ENCODE measurements around the gene EPHB1.

The EPHB1 gene

DNA sequence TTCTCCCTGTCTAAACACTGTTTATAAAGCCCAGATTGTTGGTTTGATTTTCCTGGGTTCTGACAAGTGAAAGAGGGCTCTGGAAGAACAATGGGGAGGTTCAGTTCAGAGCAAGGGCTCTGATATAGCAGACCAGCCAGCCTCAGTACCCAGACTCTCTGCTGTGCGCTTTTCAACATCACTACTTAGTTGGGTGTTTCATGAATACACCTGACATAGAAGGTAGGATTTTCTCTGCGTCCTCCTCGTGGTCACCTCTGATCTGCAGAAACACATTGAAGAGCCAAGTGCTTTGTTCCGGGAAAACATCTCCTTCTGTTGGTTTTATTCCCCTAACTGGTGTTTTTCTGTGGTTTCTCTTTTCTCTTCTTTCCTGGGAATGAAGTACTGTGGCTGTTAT, 99.5 kb downstream of the EPHB1 start:
- no peak overlapping the region for H3K4me3 Mint-ChIP-seq
- no peaks in the 10 kb centered on the region for H3K27me3 Mint-ChIP-seq
- no peaks in the 10 kb centered on the region for H3K4me1 Mint-ChIP-seq
- H3K36me3 Mint-ChIP-seq: no peaks in the 10 kb centered on the region
- H3K27ac Mint-ChIP-seq: no peak overlapping the region
- no peaks in the 10 kb centered on the region for H3K9me3 Mint-ChIP-seq

DNA sequence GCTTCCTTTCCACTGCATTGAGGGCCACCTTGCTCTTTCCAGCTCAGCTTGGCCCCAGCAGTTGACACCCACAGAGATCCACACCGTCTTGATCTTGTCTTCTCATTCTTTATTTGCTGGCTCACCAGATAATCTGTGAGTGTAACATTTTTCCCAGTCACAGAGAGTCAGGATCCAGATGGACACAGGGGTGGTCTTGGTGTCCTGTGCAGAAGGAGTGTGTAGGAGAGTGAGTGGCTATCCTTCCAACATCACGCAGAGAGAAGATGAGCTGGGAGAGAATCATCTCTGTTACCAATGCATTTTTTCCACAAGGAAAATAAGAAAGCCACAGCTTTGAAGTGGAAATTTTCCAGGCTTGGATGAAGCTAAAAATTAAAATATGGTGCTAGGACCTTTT, 100.1 kb downstream of the EPHB1 start:
- no peaks in the 10 kb centered on the region for H3K4me1 Mint-ChIP-seq
- no peaks in the 10 kb centered on the region for H3K36me3 Mint-ChIP-seq
- no peak overlapping the region for H3K27ac Mint-ChIP-seq
- H3K4me3 Mint-ChIP-seq: no peak overlapping the region
- no peaks in the 10 kb centered on the region for H3K9me3 Mint-ChIP-seq
- no peaks in the 10 kb centered on the region for H3K27me3 Mint-ChIP-seq

DNA sequence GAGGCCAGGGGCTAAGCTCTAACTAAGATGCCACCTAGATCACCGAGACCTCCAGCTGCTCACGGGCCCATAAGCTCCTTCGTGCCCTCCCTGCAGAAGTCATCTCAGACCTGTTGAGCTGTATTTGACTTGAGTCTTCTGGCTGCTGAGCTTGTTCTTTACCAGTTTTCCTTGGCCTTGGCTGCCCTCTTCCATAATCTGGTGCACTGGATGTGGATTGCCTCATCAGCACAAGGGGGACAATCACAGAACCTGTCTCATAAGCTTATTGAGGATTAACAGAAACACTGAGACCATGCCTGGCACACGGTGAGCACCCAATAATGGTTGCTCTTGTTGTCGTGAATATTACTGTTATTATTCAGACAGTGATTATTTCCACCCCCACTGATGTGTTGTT, 101.1 kb downstream of the EPHB1 start:
- no peaks in the 10 kb centered on the region for H3K4me1 Mint-ChIP-seq

GRCh38 chr3:134896696-134897095, 101.6 kb downstream of the EPHB1 start:
- H3K36me3 Mint-ChIP-seq: no peaks in the 10 kb centered on the region
- no peak overlapping the region for H3K4me3 Mint-ChIP-seq
- no peaks in the 10 kb centered on the region for H3K4me1 Mint-ChIP-seq
- no peaks in the 10 kb centered on the region for H3K9me3 Mint-ChIP-seq
- no peaks in the 10 kb centered on the region for H3K27me3 Mint-ChIP-seq
- no peak overlapping the region for H3K27ac Mint-ChIP-seq

More for the DNA sequence above, 101.1 kb downstream of the EPHB1 start:
- Mint-ChIP-seq H3K9me3 (no peaks in the 10 kb centered on the region), H3K36me3 (no peaks in the 10 kb centered on the region), H3K27ac (no peak overlapping the region), H3K27me3 (no peaks in the 10 kb centered on the region), H3K4me3 (no peak overlapping the region)

GRCh38 chr3:134897391-134898141, 102.5 kb downstream of the EPHB1 start:
- H3K4me3 Mint-ChIP-seq: no peak overlapping the region
- no peaks in the 10 kb centered on the region for H3K36me3 Mint-ChIP-seq

GRCh38 chr3:134898181-134898754, 103.2 kb downstream of the EPHB1 start:
- Mint-ChIP-seq H3K4me3 (no peak overlapping the region), H3K27ac (no peak overlapping the region), H3K4me1 (no peaks in the 10 kb centered on the region), H3K27me3 (no peaks in the 10 kb centered on the region), H3K9me3 (no peaks in the 10 kb centered on the region), H3K36me3 (no peaks in the 10 kb centered on the region)

More at GRCh38 chr3:134897391-134898141, 102.5 kb downstream of the EPHB1 start:
- Mint-ChIP-seq H3K27ac (no peak overlapping the region), H3K4me1 (no peaks in the 10 kb centered on the region), H3K9me3 (no peaks in the 10 kb centered on the region), H3K27me3 (no peaks in the 10 kb centered on the region)

- no peak overlapping the region for H3K27ac Mint-ChIP-seq
- no peaks in the 10 kb centered on the region for H3K4me1 Mint-ChIP-seq
- H3K9me3 Mint-ChIP-seq: no peaks in the 10 kb centered on the region
- no peaks in the 10 kb centered on the region for H3K27me3 Mint-ChIP-seq
- H3K36me3 Mint-ChIP-seq: no peaks in the 10 kb centered on the region
- no peak overlapping the region for H3K4me3 Mint-ChIP-seq
Measured at GRCh38 chr3:134899786-134900185, 104.7 kb downstream of the EPHB1 start.

GRCh38 chr3:134900482-134900881, 105.4 kb downstream of the EPHB1 start:
- no peaks in the 10 kb centered on the region for H3K27me3 Mint-ChIP-seq
- no peaks in the 10 kb centered on the region for H3K4me1 Mint-ChIP-seq
- H3K27ac Mint-ChIP-seq: no peak overlapping the region
- no peaks in the 10 kb centered on the region for H3K9me3 Mint-ChIP-seq
- no peaks in the 10 kb centered on the region for H3K36me3 Mint-ChIP-seq
- H3K4me3 Mint-ChIP-seq: no peak overlapping the region

- H3K4me3 Mint-ChIP-seq: no peak overlapping the region
- no peak overlapping the region for H3K27ac Mint-ChIP-seq
- H3K4me1 Mint-ChIP-seq: no peaks in the 10 kb centered on the region
- no peaks in the 10 kb centered on the region for H3K9me3 Mint-ChIP-seq
- no peaks in the 10 kb centered on the region for H3K36me3 Mint-ChIP-seq
- peaks cover 1% of the 10 kb centered on the region for H3K27me3 Mint-ChIP-seq
Measured at GRCh38 chr3:134901461-134901860, 106.4 kb downstream of the EPHB1 start.

GRCh38 chr3:134903837-134904236, 108.8 kb downstream of the EPHB1 start:
- no peak overlapping the region for H3K27ac Mint-ChIP-seq
- H3K27me3 Mint-ChIP-seq: peaks cover 1% of the 10 kb centered on the region
- H3K4me3 Mint-ChIP-seq: no peak overlapping the region
- no peaks in the 10 kb centered on the region for H3K4me1 Mint-ChIP-seq
- no peaks in the 10 kb centered on the region for H3K9me3 Mint-ChIP-seq
- H3K36me3 Mint-ChIP-seq: no peaks in the 10 kb centered on the region

- Mint-ChIP-seq H3K36me3 (no peaks in the 10 kb centered on the region), H3K9me3 (no peaks in the 10 kb centered on the region), H3K4me3 (no peak overlapping the region), H3K4me1 (no peaks in the 10 kb centered on the region), H3K27me3 (peaks cover 1% of the 10 kb centered on the region), H3K27ac (no peak overlapping the region)
Measured at GRCh38 chr3:134904241-134904771, 109.2 kb downstream of the EPHB1 start.

DNA sequence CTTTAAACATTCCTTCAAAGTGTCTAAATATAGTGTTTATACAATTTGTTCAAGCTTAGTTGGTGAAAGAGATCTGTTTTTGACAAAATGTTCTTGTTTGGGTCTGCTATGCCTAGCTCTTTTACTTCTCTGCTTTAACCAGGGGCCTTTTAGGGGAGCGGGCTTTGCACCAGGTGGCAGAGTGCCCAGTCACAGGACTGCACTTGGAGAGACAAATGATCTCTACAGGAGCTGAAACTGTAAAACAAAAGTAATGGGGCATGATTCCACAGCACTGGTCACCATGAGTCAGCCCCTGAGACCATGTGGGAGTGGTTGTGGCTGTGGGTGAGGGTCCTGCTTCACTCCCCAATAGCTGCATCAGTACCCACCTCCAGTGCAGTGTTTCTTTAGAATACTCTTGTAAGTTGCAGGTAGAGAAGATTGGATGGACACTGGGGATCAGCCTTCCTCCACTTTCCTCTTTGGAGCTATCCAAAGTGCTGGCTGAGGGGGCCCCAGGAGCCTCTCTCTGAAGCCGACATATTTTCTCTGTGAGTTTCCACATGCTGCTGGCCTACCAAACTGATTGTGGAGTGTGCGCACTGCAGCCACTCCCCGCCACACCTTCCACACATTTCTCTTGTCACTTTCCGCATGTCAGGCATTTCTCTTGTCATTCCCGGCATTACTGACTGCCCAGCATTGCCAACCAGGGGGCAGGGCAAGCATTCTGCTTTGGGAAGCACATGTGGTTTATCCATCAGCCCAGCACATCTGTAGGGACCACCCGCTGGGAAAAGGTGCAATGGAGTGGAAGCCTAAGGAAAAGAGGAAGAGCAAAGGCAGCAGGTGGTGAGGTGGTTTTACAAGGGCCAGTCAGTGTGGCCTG, 110.0 kb downstream of the EPHB1 start:
- Mint-ChIP-seq H3K27ac (no peak overlapping the region), H3K27me3 (peaks cover 1% of the 10 kb centered on the region), H3K36me3 (no peaks in the 10 kb centered on the region), H3K4me3 (no peak overlapping the region), H3K9me3 (no peaks in the 10 kb centered on the region), H3K4me1 (no peaks in the 10 kb centered on the region)

DNA sequence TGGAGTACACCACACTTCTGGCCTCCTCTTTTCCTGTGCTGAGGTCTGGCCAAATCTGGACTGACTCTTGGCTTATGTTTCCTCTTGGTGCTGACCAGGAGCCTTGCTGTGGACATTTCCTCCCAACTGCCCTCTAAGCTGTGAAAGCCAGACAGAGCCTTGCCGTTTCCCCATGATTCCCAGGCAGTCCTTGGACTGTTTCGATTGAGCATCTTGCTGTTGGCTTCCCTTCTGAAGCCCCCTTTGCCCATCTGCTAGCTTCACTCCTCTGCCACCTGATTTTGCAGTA, 110.5 kb downstream of the EPHB1 start:
- H3K27ac Mint-ChIP-seq: no peak overlapping the region
- no peaks in the 10 kb centered on the region for H3K4me1 Mint-ChIP-seq
- H3K9me3 Mint-ChIP-seq: no peaks in the 10 kb centered on the region
- peaks cover 1% of the 10 kb centered on the region for H3K27me3 Mint-ChIP-seq
- H3K4me3 Mint-ChIP-seq: no peak overlapping the region
- no peaks in the 10 kb centered on the region for H3K36me3 Mint-ChIP-seq

GRCh38 chr3:134908271-134908670, 113.2 kb downstream of the EPHB1 start:
- Mint-ChIP-seq H3K4me1 (no peaks in the 10 kb centered on the region), H3K27me3 (peaks cover 1% of the 10 kb centered on the region), H3K36me3 (no peaks in the 10 kb centered on the region), H3K27ac (no peak overlapping the region), H3K4me3 (no peak overlapping the region), H3K9me3 (no peaks in the 10 kb centered on the region)

GRCh38 chr3:134910026-134910425, 115.0 kb downstream of the EPHB1 start:
- no peak overlapping the region for H3K4me3 Mint-ChIP-seq
- peaks cover under 1% of the 10 kb centered on the region for H3K9me3 Mint-ChIP-seq
- no peaks in the 10 kb centered on the region for H3K4me1 Mint-ChIP-seq
- H3K36me3 Mint-ChIP-seq: no peaks in the 10 kb centered on the region
- H3K27ac Mint-ChIP-seq: no peak overlapping the region
- H3K27me3 Mint-ChIP-seq: peaks cover 1% of the 10 kb centered on the region
